ENCODE measurements around the gene AGPAT1.

The AGPAT1 gene

DNA sequence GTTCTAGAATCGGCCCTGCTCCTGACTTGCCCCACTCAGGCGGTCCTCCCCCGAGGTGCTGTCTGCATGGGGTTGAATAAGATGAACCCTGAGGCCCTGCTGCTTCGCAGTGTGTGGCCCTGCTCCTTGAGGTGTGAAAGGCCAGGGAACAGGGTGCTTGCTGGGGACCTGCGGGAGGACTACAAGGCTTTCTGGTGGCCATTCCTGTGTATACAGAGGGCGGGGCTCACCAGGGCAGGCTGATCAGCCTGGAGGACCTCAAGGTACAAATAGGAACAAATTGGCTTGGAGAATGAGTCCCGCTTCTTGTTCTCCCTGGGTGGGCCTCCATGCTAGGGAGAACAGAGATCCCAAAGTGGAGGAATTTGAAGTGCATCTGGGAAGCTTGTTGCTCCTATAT is 42.3 kb upstream of the AGPAT1 start:
- Histone ChIP-seq H3K36me3 (no peaks in the 10 kb centered on the region), H3K9me3 (no peaks in the 10 kb centered on the region), H3K4me1 (no peaks in the 10 kb centered on the region), H3K4me3 (ENCODE audit: low read depth, low read length) (no peak overlapping the region), H3K27me3 (peaks cover 32% of the 10 kb centered on the region)
- no peak for TF ChIP-seq CTCF (IDR thresholded peaks at IDR 0.05; ENCODE audit: low read depth, low read length)
- DNase-seq: no peak

DNA sequence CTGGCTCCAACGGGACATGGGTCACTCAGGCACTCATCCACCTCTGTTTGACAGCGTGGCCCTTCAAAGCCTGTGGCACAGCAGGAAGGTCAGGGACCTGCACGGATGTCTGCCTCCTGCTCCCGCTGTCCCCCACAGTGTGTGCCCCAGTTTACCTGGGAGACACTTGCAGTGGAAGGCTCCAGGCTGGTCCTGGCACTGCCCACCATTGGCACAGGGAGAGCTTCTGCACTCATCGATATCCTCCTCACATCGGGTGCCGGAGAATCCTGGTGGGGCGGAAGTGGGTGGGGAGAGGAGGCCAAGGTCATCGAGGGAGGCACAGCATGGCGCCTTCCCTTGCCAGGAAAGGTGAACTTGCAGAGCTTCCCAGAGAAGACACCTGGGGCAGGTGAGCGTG is 41.1 kb upstream of the AGPAT1 start:
- TF ChIP-seq CTCF (IDR thresholded peaks at IDR 0.05; ENCODE audit: low read depth, low read length): no peak
- peaks cover 22% of the 10 kb centered on the region for H3K27me3 ChIP-seq

DNA sequence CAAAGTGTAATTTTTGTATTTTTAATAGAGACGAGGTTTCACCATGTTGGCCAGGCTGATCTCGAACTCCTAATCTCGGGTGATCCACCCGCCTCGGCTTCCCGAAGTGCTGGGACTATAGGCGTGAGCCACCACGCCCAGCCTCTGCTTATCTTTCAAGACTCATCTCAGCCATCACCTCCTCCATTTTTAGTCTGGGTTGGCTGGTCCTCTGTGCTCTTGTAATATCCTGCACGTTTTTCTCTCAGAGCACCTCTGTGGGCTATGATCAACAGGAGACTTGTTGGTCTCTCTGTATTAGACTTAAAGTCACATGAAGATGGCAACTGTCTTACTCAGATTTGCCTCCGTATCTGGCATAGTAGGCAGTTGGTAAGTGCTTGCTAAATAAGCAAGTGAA is 40.4 kb upstream of the AGPAT1 start:
- Histone ChIP-seq H3K36me3 (no peaks in the 10 kb centered on the region), H3K27me3 (peaks cover 15% of the 10 kb centered on the region), H3K9me3 (no peaks in the 10 kb centered on the region), H3K4me3 (ENCODE audit: low read depth, low read length) (no peak overlapping the region), H3K4me1 (no peaks in the 10 kb centered on the region)
- no peak for DNase-seq
- TF ChIP-seq CTCF (IDR thresholded peaks at IDR 0.05; ENCODE audit: low read depth, low read length): no peak

More for the DNA sequence above, 41.1 kb upstream of the AGPAT1 start:
- no peaks in the 10 kb centered on the region for H3K36me3 ChIP-seq
- H3K9me3 ChIP-seq: no peaks in the 10 kb centered on the region
- no peak overlapping the region for H3K4me3 ChIP-seq (ENCODE audit: low read depth, low read length)
- H3K4me1 ChIP-seq: no peaks in the 10 kb centered on the region
- DNase-seq: no peak

GRCh38 chr6:32215617-32216016 is 39.7 kb upstream of the AGPAT1 start:
- Histone ChIP-seq H3K27me3 (peaks cover 14% of the 10 kb centered on the region), H3K4me3 (ENCODE audit: low read depth, low read length) (no peak overlapping the region), H3K4me1 (no peaks in the 10 kb centered on the region), H3K36me3 (no peaks in the 10 kb centered on the region), H3K9me3 (no peaks in the 10 kb centered on the region)
- TF ChIP-seq CTCF (IDR thresholded peaks at IDR 0.05; ENCODE audit: low read depth, low read length): no peak
- no peak for DNase-seq

DNA sequence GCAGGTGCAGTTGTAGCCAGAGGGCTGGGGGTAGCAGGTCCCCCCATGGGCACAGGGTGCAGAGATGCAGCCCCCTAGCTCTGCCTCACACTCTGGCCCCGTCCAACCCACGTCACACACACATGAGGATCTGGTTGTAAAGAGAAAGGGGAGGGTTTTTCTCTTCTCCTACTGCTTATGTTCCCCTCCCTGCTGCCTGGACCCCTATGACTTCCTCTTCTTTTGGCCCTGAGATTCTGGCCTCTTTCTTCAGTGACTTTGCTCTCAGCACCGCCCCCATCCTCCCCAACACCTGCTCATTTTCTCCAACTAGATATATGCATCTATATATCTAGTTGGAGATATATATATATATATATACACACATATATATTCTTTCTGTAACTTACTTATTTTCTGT is 38.2 kb upstream of the AGPAT1 start:
- no peak overlapping the region for H3K4me3 ChIP-seq (ENCODE audit: low read depth, low read length)
- DNase-seq: no peak
- H3K9me3 ChIP-seq: no peaks in the 10 kb centered on the region
- peaks cover 10% of the 10 kb centered on the region for H3K27me3 ChIP-seq
- no peak for TF ChIP-seq CTCF (IDR thresholded peaks at IDR 0.05; ENCODE audit: low read depth, low read length)
- H3K36me3 ChIP-seq: no peaks in the 10 kb centered on the region
- H3K4me1 ChIP-seq: no peaks in the 10 kb centered on the region

GRCh38 chr6:32213649-32214048 is 37.8 kb upstream of the AGPAT1 start:
- H3K27me3 ChIP-seq: peaks cover 5% of the 10 kb centered on the region; the same call in 1 of the 2 replicates
- H3K9me3 ChIP-seq: no peaks in the 10 kb centered on the region
- no peaks in the 10 kb centered on the region for H3K36me3 ChIP-seq
- H3K4me1 ChIP-seq: no peaks in the 10 kb centered on the region
- no peak for DNase-seq
- no peak overlapping the region for H3K4me3 ChIP-seq (ENCODE audit: low read depth, low read length)
- TF ChIP-seq CTCF (IDR thresholded peaks at IDR 0.05; ENCODE audit: low read depth, low read length): no peak

Measured in BE2C (cell line).